HPDE6-E6E7 (cell line): ENCODE data around the gene HCN4.
"Not testable (repeated sequence)": the region's sequence is repeated elsewhere in the genome, so short reads cannot be mapped to it uniquely, and the experiment has no call there.

Experiments
- DNase-seq: peaks from one replicate; pipeline ENCODE4 v3.0.0; 2011; ENCODE audit warnings: missing footprints; ENCODE audit errors: extremely low spot score

HCN4 gene

DNA sequence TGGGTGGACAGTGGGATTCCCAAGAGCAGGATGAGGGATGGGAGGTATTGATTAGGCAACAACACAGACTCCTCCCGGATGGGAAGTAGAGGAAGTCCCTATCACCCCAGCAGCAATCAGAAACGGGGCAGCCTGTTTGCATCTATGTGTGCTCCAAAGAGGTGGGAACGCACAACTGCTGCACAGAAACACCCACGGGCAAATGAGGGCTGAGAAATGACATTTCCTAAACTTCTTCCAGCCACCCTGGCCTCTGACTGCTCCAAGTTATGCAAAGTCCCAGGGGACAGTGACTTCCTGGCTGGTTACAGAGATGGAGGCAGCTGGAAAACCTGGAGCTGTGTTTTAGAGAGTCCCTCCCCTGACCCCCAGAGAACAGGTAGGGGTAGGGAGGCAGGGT lies 42.6 kb downstream of the HCN4 start:
- no peak for DNase-seq

DNA sequence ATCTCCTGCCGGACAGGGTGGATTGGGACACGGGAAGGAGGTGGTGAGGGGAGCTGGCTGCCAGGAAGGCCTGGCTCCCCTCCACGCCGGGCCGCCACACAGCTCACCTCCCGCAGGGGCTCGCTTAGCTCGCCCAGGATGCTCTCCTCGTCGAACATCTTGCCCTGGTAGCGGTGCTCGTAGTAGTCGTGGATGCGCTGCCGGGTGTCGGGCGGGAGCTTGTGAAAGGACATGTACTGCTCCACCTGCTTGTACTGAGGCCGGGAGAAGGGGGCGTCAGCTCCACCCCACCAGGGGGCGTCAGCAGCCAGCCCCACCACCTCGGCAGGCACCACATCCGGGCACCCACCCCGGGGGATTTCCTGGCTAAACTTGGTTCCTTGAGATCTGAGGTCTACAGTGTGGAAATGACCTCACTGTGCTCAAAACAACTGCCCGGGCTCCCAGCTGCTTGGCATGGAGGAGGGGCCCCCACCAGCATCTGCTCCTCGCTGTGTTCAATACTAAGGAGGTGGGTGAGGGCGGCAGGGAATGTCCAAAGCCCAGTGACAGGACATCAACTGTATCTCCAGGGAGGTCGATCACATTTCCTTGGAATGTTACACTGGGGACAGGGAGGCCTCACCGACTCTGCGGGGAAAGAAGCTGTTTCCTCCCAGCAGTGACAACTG lies 43.4 kb downstream of the HCN4 start:
- no peak for DNase-seq

DNA sequence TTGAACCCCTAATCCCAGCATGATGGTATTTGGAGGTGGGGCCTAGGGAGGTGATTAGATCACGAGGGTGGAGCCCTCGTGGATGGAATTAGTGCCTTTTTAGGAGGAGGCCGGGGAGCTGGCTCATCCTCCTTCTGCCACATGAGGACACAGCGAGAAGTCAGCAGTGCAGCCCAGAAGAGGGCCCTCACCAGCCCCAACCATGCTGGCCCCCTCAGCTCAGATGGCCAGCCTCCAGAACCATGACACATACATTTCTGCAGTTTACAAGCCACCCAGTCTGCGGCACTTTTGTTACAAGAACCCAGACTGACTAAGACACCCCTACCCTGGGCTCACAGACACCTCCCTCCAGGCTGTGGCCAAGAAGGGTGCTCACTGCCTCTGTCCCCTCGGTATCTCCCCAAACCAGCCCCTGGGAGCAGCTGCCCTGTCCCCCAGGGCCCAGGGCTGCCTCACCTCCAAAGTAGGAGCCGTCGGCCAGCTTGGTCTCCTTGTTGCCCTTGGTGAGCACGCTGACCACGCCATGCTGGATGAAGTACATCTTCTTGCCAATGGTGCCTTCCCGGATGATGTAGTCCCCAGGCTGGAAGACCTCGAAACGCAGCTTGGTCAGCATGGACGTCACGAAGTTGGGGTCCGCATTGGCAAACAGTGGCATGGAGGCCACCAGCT lies 44.1 kb downstream of the HCN4 start:
- DNase-seq = no peak

DNA sequence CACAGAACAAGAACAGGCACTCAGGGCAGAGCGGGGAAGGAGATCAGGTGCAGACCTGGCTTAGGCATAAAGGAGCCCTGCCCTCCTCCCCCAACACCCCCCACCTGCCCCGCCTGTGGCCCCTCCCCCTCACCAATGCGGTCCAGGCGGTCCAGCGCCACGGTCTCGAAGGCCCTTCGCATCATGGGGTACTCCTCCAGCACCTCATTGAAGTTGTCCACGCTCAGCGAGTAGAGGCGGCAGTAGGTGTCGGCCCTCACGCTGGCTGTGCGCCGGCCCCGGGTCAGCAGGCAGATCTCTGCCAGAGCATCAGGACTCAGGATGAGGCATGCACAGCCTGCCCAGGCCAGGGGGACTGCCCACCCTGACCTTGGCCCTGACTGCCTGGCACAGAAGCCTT lies 44.8 kb downstream of the HCN4 start:
- DNase-seq = no peak

DNA sequence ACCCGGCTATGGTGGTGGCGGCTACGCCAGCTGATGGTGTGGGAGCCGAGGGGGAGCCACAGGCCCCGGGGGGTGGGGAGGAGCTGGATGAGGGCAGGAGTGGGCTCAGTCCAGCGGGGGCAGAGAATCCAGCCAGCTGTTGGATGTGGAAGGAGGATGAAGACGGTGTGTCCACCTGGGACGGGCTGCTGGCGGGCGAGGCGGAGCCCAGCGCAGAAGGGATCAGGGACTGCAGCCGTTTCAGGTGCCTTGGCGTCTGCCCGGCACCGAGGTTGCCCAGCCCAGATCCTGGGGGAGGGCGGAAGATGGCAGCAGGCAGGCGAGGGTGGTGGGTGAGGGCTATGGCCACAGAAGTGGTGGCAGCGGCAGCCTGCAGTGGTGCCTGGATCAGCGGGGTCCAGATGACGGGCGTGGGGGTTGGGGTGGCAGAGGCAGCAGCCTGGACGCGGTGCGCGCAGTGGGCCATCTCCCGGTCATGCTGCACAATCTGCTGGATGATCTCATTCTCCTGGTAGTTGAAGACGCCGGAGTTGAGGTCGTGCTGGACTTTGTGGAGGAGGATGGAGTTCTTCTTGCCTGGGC lies 45.3 kb downstream of the HCN4 start:
- no peak for DNase-seq

DNA sequence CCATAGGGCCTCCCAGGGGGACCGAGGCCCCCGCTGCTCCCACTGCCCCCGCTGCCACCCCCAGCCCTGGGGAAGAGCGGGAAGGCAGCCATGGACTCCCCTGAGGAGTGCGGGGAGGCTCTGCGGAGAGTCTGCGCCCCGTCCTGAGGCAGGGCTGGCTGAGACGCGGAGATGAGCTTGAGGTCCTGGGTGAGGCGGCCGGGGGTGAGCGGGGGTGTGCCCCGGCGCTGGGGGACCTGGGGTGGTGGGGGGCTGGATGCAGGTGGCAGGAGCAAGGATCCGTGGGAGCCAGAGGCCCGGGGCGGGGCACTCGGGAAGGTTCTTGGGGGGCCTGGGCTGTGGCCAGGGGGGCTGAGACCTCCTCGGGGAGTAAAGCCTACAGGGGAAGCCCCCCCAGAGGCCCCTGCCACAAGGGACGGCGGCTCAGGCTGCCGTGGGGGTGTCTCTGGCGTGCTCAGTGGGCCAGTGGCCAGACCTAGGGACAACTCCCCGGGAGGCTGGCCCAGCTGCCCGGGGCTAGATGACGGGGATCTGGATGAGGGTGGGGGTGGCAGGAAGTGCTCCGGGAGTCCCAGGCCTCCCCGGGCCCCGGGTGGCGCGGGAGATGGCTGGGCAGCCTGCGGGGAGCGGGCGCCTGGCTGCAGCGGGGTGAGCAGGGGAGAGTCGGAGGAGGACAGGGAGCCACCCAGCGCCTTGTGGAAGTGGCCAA lies 45.9 kb downstream of the HCN4 start:
- no peak for DNase-seq

DNA sequence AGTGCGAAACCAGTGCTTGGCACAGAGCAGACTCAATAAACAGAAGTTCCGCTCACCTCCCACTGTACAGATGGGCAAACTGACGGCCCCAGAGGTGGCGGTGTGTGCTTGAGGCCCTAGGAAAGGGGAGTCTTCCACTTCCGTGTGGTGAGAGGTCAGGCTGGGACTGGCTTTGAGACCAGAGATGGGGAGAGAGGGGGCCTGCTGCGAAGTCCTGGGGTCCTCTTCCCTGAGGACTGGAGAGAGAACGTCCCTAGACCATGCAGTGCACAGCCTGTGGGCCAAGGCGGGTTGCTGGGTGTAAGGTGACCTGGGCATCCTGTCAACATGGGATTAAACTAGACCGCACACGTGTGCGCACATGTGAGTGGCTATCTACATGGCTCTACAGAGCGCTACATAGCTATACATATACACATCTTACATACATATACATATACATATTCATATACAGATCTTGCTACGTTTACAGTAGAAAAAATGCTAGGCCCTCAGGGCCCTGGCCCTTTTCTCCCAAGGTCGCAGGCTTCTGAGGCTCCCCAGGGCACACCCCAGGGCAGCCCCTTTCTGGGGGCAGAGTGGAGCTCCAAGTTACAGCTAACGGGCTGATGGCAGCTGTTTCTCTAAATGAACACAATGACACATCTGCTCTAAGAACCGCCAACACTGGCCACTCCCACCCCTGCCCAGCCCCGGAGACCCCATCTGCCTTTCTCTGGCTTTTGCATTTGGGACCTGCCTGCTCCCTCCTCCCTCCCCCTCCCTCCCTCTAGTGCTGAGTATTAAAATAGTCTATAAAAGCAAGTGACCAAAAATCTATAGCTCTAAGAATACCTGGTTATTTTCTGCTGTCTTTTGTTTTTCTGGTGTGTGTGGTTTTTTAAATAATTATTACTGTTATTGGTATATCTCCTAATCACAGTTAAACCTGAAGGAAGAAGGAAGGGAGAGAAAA lies 47.0 kb downstream of the HCN4 start:
- DNase-seq = no peak

DNA sequence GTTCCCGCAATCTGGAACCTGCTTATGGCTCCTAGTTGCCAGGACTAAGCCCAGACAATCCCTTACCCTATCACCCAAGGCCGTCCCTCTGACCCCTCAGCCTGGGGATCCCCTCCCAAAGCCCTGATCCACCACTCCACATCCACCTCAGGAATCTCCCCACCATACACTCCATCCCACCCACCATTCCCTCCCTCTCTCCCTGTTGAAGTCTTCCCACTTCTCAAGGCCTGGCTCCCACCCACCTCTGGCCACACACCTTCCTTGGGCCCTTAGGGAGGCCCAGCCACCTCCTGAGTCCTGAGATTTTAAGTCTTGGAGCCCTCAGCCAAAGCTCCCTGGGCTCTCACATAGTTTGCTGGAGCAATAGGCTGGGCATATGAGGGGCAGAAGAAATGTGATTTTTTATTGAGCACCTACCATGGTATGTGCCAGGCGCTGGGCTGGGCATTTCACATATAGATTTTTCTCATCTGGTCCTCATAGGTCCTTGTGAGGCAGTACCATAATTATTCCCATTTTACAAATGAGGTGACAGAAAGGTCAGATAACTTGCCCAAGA lies 48.1 kb downstream of the HCN4 start:
- DNase-seq = no peak

DNA sequence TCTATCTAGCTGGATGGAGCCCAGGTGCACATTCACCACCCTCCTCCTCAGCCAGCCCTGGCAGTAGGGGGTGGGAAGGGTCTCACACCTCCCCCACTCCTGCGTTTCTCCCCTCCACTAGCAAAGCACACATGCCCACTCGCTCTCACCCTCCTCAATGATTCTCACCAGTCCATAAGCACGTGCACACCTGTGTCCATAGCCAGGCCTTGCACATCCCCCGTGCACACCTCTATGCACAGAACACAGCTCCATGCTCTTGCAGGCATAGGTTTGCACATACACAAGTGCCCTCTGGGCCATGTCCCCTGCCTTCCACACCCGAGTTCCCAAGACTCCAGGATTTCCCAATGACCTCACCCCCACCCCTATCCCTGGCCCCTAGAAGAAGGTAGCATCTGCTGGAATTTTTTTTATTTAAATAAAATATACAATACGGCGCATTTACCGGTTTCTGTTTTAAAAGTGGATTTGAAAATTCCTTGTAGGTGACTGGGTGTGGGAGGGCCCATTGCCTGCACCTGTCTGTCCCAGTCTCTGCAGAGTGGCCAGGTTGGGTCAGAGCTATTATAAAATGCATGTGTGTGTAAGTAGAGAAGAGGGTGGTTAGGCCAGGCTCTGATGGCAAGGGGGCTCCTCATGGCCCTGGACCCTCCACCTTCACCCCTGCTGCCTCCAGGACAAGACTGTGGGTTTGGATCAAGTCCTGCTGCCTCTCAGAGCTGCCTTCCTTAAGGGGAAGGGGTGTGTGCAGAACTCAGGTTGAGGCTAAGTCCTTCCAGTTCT lies 49.1 kb downstream of the HCN4 start:
- DNase-seq = no peak

DNA sequence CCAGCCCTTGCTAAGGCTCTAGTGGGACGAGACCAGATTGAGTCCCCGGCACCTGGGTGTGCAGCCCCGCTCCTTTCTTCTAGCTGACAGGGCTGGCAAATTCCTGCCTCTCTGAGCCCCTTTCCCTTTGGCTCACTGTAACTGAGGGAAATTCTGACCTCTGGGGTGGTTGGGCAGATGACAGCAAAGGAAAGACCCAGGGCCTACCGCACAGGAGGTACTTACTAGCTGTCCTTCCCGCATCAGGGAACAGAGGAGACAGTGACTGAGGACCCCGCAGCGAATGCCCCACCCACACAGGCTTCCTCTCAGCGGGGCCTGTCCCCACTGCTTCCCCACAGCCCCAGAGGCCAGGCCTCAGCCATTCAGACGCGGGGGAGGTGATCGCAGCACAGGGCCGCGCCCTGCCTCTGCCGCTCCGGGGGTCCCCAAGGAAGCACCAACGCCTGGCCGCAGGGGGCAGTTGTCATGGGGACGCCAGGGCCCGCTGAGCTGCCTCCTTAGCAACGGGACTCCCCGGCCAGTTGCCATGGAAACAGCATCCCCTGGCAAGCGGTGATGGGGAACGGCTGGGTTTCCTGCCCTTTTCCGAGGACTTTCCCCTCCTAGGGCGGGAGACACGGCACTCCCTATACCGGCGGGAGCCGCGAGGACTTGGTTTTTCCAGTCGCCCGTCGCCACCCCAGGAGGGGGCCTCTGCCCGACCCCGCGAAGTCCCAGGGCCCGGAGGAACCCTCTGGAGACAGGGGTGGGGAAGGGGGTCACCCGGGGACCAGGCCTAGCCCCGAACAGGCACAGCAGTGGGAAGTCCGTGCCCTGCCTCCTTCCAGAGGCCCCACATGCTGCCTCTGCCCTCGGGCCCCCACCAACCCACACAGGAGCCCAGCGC lies 50.1 kb downstream of the HCN4 start:
- DNase-seq = no peak

DNA sequence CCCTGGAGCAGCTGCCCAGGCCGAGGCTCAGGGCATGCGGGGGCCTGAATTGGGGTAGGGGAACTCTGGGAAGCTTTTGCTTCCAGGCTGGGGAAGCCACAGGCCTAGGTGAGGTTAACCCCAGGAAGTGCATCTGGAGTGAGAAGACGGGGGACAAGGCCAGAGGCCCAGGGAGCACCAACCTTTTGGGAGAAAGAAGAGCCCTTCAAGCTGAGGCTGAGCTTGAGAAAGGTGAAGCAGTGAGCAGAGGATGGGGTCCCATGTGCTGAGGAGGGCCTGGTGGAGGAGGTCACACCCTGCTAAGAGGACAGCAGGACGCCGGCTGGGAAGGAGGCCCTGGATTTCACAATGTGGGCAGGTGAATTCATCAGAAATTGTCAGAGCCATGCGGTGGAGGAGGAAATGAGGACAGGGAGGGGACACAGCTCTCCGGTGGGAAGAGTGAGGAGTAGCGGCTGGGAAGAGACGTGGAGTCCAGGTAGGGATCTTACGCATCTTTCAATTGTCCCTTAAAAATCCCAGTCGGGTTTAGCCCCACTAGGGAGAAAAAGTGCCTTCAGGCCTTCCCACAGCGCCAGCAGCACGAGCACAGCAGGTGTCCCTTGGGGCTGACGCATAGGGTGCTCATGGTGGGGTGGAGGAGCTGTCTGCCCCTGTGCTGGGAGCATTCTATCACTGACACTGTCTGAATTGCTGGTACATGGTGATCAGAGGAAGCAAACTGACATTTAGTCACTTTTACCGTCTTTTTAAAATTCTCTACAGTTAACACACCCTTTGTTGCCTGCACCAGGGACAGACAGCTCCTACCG lies 50.9 kb downstream of the HCN4 start:
- no peak for DNase-seq

DNA sequence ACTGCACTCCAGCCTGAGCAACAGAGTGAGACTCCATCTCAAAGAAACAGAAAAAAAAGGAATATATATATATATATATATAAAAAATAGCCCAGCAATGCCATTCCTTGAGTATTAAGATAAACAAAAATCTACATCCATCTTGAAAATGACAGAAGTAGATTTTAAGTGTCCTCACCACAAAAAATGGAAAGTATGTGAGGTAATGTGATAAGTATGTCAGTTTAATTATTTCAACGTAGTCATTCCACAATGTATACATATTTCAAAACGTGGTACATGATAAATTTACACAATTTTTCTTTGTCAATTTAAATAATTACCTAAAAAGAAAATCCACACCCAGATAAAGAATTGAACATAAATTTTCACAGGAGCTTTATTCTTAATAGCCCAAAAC lies 54.9 kb downstream of the HCN4 start:
- DNase-seq = no peak

DNA sequence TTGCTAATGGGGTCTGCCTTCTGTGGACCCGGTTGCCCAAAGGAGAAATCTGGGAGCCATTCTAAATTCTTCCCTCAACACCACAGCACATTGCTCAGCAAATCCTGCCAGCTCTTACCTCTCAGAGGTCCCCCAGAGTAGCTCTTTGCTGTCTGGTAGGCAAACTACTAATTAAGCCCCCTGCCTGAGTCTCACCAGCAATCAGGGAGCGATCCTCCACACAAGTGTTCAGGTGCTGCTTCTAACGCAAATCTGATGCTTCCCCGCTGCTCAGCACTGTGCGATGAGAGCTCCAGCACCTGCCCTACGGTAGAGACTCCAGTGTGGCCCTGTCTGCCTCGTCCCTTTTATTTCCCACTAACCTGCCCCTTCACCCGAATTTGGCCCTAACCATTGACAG lies 60.5 kb downstream of the HCN4 start:
- no peak for DNase-seq

DNA sequence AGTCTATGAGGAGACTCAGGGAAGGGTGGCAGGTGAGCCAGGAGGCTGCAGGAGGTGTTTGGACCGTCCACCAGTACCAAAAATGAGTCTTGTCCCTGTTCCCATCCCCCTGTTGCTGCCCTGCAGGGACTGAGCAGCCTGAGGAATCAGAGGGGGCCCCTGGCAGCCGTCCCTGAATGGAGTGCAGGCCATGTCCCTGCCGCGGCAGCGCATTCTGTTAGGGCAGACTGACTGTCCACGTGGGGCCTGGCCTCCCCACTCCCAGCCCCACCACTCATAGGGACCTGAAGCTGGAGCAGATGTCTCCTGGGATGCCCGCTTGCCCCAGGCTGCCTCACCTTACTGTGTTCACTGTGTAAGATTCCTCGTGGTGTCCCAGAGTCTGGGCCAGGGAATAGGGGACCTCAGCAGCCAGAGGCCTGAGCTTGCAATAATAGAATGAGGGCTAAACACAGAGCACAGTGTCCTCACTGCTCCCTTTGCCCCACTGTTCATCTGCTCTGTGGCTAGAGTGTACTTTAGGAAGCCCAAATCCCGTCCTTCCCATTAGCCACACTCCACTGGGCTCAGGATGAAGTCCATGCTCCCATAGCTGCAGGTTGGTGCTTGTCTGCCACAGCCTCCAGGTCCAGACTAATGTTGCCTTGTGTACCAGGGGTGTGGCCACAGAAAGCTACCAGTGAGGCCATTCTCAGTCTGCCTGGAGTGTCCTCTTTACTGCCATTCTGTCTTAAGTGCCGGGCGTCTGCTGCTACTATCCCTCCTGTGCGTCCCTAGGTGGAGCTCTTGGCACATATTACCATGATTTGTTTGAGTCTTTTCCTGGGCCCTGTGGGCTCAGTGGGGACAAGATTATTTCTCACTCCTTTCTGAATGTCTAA lies 63.2 kb downstream of the HCN4 start:
- peak; percentile 58 for DNase-seq

DNA sequence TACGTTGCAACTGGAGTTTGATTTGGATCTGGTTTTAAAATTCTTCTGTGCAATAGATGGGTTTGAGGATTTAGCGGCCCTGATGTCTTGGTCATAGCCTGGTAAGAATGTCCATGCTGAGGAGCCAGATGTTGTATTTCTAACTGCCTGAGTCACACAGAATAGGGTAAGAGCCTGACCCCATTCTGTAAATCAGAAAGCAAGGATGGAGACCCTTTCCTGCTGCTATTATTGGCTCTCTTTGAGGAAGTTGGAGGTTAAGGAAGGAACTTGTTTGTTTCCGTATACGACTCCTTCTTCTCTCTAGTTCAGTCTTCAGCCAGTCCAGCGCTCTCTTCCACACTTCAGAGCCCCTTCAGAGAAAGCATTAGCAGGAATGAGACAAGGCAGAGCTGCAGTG lies 65.1 kb downstream of the HCN4 start:
- DNase-seq = no peak

DNA sequence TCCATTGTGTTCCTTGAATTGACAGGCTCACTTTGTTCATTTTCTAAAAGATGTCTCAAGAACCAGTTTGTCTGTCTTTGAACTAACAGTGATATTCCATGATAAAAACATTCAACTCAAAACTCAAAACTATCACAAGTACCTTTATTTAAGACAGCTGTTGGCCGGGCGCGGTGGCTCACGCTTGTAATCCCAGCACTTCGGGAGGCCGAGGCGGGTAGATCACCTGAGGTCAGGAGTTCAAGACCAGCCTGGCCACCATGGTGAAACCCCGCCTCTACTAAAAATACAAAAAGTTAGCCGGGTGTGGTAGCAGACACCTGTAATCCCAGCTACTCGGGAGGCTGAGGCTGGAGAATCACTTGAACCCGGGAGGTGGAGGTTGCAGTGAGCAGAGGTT lies 68.5 kb downstream of the HCN4 start:
- DNase-seq = not testable (repeated sequence)

DNA sequence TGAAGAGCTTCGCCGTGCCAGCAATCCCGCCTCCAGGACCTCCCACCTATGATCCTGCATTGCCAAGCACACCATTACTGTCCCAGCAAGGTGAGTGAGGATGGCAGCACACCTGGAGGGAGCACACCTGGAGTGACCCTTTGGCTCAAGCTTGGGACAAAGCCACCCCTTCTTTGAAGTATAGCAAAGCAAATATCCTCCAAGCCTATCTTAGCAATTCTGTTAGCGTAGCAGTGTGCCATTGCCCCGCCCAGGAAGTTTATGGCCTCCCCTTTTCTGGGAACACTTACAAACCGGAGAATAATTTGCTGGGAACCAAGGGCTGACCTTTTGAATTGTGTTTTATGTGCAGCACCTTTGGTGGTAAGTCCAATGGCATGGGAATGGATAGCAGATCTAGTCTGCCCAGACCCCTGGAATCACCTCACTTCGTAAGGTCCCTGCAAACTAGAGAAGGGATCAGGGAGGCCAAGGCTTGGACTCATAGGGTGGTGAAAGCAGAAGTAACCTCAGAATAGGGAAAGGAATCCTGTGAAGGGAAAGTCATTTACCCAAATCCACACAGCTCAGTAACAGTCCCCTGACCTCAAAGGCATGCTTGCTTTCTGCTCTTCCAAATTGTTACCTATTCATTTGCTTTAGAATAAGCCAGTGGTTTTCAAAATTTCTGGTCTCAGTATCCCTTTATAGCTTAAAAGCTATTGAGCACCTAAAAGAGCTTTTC lies 70.1 kb downstream of the HCN4 start:
- DNase-seq = no peak
